HG02571 (cell line): ENCODE data around the gene GLDN.

Source experiments
- ATAC-seq: cut with Tn5 transposase; IDR thresholded peaks from one replicate; pipeline ENCODE4 v1.9.1; 2021; ENCODE audit warnings: mild to moderate bottlenecking, moderate library complexity; ENCODE audit not compliant: unreplicated experiment

GLDN gene

GRCh38 chr15:51355096-51355495, 13.6 kb downstream of the GLDN start:
- ATAC-seq: no peak

- ATAC-seq: no peak
Observed at GRCh38 chr15:51356147-51356546, 14.7 kb downstream of the GLDN start.

- ATAC-seq: no peak
Observed at GRCh38 chr15:51356983-51357382, 15.5 kb downstream of the GLDN start.

- no peak for ATAC-seq
Observed at GRCh38 chr15:51359981-51360380, 18.5 kb downstream of the GLDN start.

- no peak for ATAC-seq
Observed at GRCh38 chr15:51363383-51363782, 21.9 kb downstream of the GLDN start.

GRCh38 chr15:51365417-51365816, 24.0 kb downstream of the GLDN start:
- ATAC-seq: no peak

GRCh38 chr15:51366071-51366470, 24.6 kb downstream of the GLDN start:
- ATAC-seq: no peak

GRCh38 chr15:51366920-51367319, 25.5 kb downstream of the GLDN start:
- ATAC-seq: no peak

- no peak for ATAC-seq
Observed at GRCh38 chr15:51367322-51367976, 26.0 kb downstream of the GLDN start.

- no peak for ATAC-seq
Observed at GRCh38 chr15:51368307-51368706, 26.9 kb downstream of the GLDN start.

- no peak for ATAC-seq
Observed at GRCh38 chr15:51368751-51369450, 27.4 kb downstream of the GLDN start.

GRCh38 chr15:51369451-51369761, 28.0 kb downstream of the GLDN start:
- ATAC-seq: no peak

- ATAC-seq: no peak
Observed at GRCh38 chr15:51371266-51371665, 29.8 kb downstream of the GLDN start.

GRCh38 chr15:51374131-51374530, 32.7 kb downstream of the GLDN start:
- ATAC-seq: no peak

- ATAC-seq: no peak
Observed at GRCh38 chr15:51375966-51376640, 34.6 kb downstream of the GLDN start.

- no peak for ATAC-seq
Observed at GRCh38 chr15:51377038-51377786, 35.8 kb downstream of the GLDN start.

- ATAC-seq: no peak
Observed at GRCh38 chr15:51378406-51378805, 37.0 kb downstream of the GLDN start.

- no peak for ATAC-seq
Observed at GRCh38 chr15:51379390-51379789, 37.9 kb downstream of the GLDN start.

- no peak for ATAC-seq
Observed at GRCh38 chr15:51380999-51381806, 39.7 kb downstream of the GLDN start.

- no peak for ATAC-seq
Observed at GRCh38 chr15:51382787-51383186, 41.3 kb downstream of the GLDN start.

GRCh38 chr15:51386029-51386428, 44.6 kb downstream of the GLDN start:
- no peak for ATAC-seq
